Tibial nerve (tissue), 4 donors: Measurements from ENCODE around the gene MAG. TPM values are rescaled to one million over a fixed set of nuclear protein-coding genes. Genes with fewer than 3 reads are reported as not detected.

Experiments
- DNase-seq, 2 donors: peaks; one replicate each; pipeline ENCODE4 v3.0.0-alpha.2; 2019; ENCODE audit warnings: low spot score in 2 of 2
- H3K27ac ChIP-seq, 4 donors: fragments of 200-600 bp; sonication (generic) in 3 of 4; one replicate each; pipeline ENCODE4 v1.5.1; 2017 to 2019; ENCODE audit warnings: mild to moderate bottlenecking in 1 of 4
- H3K27me3 ChIP-seq, 2 donors: fragments of 200-600 bp; sonication (generic) in 1 of 2; one replicate each; pipeline versions ENCODE4 v1.5.1 to v1.6.0; 2017 to 2019
- H3K36me3 ChIP-seq, 3 donors: fragments of 200-600 bp; sonication (generic); one replicate each; pipeline ENCODE4 v1.5.1; 2018 to 2019
- H3K4me1 ChIP-seq, 4 donors: fragments of 200-600 bp; sonication (generic) in 3 of 4; one replicate each; pipeline ENCODE4 v1.5.1; 2017 to 2019
- H3K4me3 ChIP-seq, 4 donors: fragments of 200-600 bp; sonication (generic) in 3 of 4; one replicate each; pipeline ENCODE4 v1.5.1; 2017 to 2019; ENCODE audit warnings: mild to moderate bottlenecking in 1 of 4, moderate library complexity in 1 of 4
- H3K9me3 ChIP-seq, 4 donors: fragments of 200-600 bp; sonication (generic) in 3 of 4; one replicate each; pipeline ENCODE4 v1.5.1; 2017 to 2019
- CTCF ChIP-seq, 5 experiments: fragments of 200-600 bp in 3 of 5; fragments of 450-650 bp in 2 of 5; sonication (generic) in 3 of 5; IDR thresholded peaks; one replicate each; pipeline ENCODE4 v1.5.1; 2016 to 2019; ENCODE audit warnings: antibody characterized with exemption in 5 of 5, mild to moderate bottlenecking in 3 of 5, moderate library complexity in 2 of 5
- EP300 ChIP-seq, 2 donors: sonication (generic); formaldehyde crosslinking; IDR thresholded peaks; one replicate each; pipeline ENCODE4 v1.6.1; 2017; ENCODE audit warnings: antibody characterized with exemption in 2 of 2, mild to moderate bottlenecking in 1 of 2
- POLR2A ChIP-seq, 2 donors: fragments of 450-650 bp; IDR thresholded peaks; one replicate each; pipeline ENCODE4 v1.6.1; 2017; ENCODE audit warnings: antibody characterized with exemption in 2 of 2, mild to moderate bottlenecking in 2 of 2, moderate library complexity in 2 of 2
- WGBS, 2 donors: methylation state at CpG; one replicate each; pipeline ENCODE4 v1.1.5; 2018; 5-methylcytosine and 5-hydroxymethylcytosine counted together
- total RNA-seq, 4 donors: library from RNA; depleted of rRNA; stranded (reverse); fragments of >200 nt; gene quantifications; one replicate each; pipeline ENCODE4 v1.1.0, GENCODE V29; 2016

Gene MAG
- total RNA-seq, 4 donors from 2014 or later, result 31.8 to 49.6 (median 38.4) TPM

DNA sequence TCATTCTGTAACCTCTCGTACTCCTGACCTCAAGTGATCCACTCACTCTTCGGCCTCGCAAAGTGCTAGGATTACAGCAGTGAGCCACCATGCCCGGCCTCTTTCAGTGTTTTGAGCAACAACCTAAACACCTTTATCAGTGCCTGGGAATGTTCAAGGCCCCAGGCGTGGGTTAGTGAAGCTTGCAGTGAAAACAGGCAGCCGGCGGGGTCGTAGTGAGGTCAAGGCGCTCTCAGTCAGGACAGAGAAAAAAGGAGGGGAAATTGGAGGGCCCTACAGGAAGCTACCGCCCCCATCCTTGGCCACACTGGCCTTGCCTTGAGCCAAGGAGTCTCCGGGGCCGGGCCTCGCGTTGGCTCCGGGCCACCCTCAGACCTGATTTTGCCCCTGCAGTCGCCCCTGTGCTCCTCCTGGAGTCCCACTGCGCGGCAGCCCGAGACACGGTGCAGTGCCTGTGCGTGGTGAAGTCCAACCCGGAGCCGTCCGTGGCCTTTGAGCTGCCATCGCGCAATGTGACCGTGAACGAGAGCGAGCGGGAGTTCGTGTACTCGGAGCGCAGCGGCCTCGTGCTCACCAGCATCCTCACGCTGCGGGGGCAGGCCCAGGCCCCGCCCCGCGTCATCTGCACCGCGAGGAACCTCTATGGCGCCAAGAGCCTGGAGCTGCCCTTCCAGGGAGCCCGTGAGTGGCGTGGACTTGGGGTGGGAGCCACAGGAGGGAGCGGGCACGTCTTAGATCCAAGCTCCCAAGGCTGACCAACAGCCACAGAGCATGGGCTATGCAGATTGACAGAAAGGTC is 17.7 kb downstream of the MAG start:
- TF ChIP-seq CTCF (IDR thresholded peaks at IDR 0.05), result no peak
- TF ChIP-seq POLR2A (IDR thresholded peaks at IDR 0.05), result no peak
- no peak for TF ChIP-seq EP300 (IDR thresholded peaks at IDR 0.05)
- H3K4me1 ChIP-seq, result peaks cover 0 to 48% (median 5%) of the 10 kb centered on the region in 4 donors
- H3K36me3 ChIP-seq, result peaks cover 0 to 9% (median 0%) of the 10 kb centered on the region in 3 donors
- peak overlapping the region in 2 of 4 donors; percentile 10 to 68 for H3K27ac ChIP-seq
- 52 to 59% methylated on average over 17 to 47 of the region's 47 CpGs for WGBS, 2 donors
- no peak for DNase-seq
- no peaks in the 10 kb centered on the region for H3K27me3 ChIP-seq
- no peak overlapping the region for H3K4me3 ChIP-seq
- no peaks in the 10 kb centered on the region for H3K9me3 ChIP-seq

- TF ChIP-seq CTCF (IDR thresholded peaks at IDR 0.05) (no peak), EP300 (IDR thresholded peaks at IDR 0.05) (no peak), POLR2A (IDR thresholded peaks at IDR 0.05) (no peak)
- Histone ChIP-seq H3K9me3 (no peaks in the 10 kb centered on the region), H3K27ac (peak overlapping the region in 2 of 4 donors; percentile 10 to 68), H3K4me1 (peaks cover 0 to 48% (median 5%) of the 10 kb centered on the region in 4 donors), H3K36me3 (peaks cover 0 to 9% (median 0%) of the 10 kb centered on the region in 3 donors), H3K4me3 (no peak overlapping the region), H3K27me3 (no peaks in the 10 kb centered on the region)
- DNase-seq, result no peak
- 74 to 82% methylated on average over 12 of the region's 12 CpGs for WGBS, 2 donors
These were observed 18.4 kb downstream of the MAG start for GRCh38 chr19:35310331-35310730.

DNA sequence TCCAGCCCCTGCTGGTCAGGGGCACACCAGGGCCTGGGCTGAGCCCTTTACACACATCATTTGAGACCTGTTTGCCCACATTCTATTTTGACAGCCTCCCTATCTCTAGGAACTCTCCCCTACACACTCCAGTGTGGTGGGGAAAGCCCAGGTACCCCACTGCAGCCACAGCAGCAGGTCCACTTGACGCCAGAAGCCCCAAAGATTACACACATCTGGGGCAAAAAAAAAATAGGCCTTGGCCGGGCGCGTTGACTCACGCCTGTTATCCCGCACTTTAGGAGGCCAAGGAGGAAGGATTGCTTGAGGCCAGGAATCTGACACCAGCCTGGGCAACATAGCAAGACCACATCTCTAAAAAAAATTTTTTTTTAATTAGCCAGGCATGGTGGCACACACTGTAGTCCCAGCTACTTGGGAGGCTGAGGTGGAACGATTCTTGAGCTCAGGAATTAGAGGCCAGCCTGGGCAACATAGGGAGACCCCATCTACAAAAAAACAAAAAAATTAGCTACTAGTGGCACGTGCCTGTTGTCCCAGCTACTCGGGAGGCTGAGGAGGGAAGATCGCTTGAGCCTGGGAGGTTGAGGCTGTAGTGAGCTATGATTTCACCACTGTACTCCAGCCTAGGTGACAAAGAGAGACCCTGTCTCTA is 19.0 kb downstream of the MAG start:
- Histone ChIP-seq H3K4me1 (peaks cover 0 to 48% (median 5%) of the 10 kb centered on the region in 4 donors), H3K4me3 (no peak overlapping the region), H3K27ac (peak overlapping the region in 2 of 4 donors; percentile 10 to 68), H3K9me3 (no peaks in the 10 kb centered on the region), H3K36me3 (peaks cover 0 to 9% (median 0%) of the 10 kb centered on the region in 3 donors), H3K27me3 (no peaks in the 10 kb centered on the region)
- TF ChIP-seq EP300 (IDR thresholded peaks at IDR 0.05) (no peak), POLR2A (IDR thresholded peaks at IDR 0.05) (no peak), CTCF (IDR thresholded peaks at IDR 0.05) (no peak)
- DNase-seq, result no peak
- 93 to 94% methylated on average over 10 of the region's 10 CpGs for WGBS, 2 donors

- H3K4me3 ChIP-seq, result no peak overlapping the region
- no peaks in the 10 kb centered on the region for H3K9me3 ChIP-seq
- no peak for TF ChIP-seq EP300 (IDR thresholded peaks at IDR 0.05)
- no peak for TF ChIP-seq POLR2A (IDR thresholded peaks at IDR 0.05)
- no peak for TF ChIP-seq CTCF (IDR thresholded peaks at IDR 0.05)
- no peaks in the 10 kb centered on the region for H3K27me3 ChIP-seq
- H3K27ac ChIP-seq, result no peak overlapping the region
- no peak for DNase-seq
- WGBS, 2 donors, result 74 to 77% methylated on average over 14 to 15 of the region's 21 CpGs
- H3K4me1 ChIP-seq, result peaks cover 0 to 44% (median 1%) of the 10 kb centered on the region in 4 donors
- peaks cover 0 to 9% (median 0%) of the 10 kb centered on the region in 3 donors for H3K36me3 ChIP-seq
These were observed 20.1 kb downstream of the MAG start for GRCh38 chr19:35311901-35312665.
